Tibial artery (tissue), 4 donors: ENCODE data around the gene CHST11.

Experiments used
- DNase-seq, 2 donors: peaks; one replicate each; pipeline ENCODE4 v3.0.0-alpha.2; 2019
- H3K27ac ChIP-seq, 2 donors: fragments of 200-600 bp; sonication (generic) in 1 of 2; 1 replicate in 1 of 2; 2 replicates in 1 of 2; pipeline ENCODE4 v1.5.1; 2018 to 2019; ENCODE audit warnings: mild to moderate bottlenecking in 1 of 2
- H3K27me3 ChIP-seq, 2 donors: fragments of 200-600 bp; sonication (generic) in 1 of 2; one replicate each; pipeline versions ENCODE4 v1.5.1 to v1.6.0; 2016 to 2019
- H3K36me3 ChIP-seq, 3 donors: fragments of 200-600 bp; sonication (generic) in 2 of 3; one replicate each; pipeline ENCODE4 v1.5.1; 2016 to 2019; ENCODE audit warnings: mild to moderate bottlenecking in 2 of 3
- H3K4me1 ChIP-seq, 4 donors: fragments of 200-600 bp; sonication (generic) in 2 of 4; 1 replicate in 3 of 4; 2 replicates in 1 of 4; pipeline ENCODE4 v1.5.1; 2016 to 2019
- H3K4me3 ChIP-seq, 2 donors: fragments of 200-600 bp; sonication (generic) in 1 of 2; 1 replicate in 1 of 2; 2 replicates in 1 of 2; pipeline ENCODE4 v1.5.1; 2018 to 2019; ENCODE audit warnings: mild to moderate bottlenecking in 2 of 2
- H3K9me3 ChIP-seq, 3 donors: fragments of 200-600 bp; sonication (generic) in 1 of 3; one replicate each; pipeline ENCODE4 v1.5.1; 2016 to 2019
- intact Hi-C: fragments of 100-400 bp; cut with DNase I; formaldehyde crosslinking; loops from one replicate; pipeline ENCODE4 v1.15.0; 2023; ENCODE audit warnings: low total_unique reads
- TF ChIP-seq, protein P1 (sequence below), 2 experiments: fragments of 200-600 bp in 1 of 2; fragments of 450-650 bp in 1 of 2; IDR thresholded peaks; one replicate each; pipeline ENCODE4 v1.5.1; 2017 to 2019; ENCODE audit warnings: antibody characterized with exemption in 2 of 2, mild to moderate bottlenecking in 1 of 2, moderate library complexity in 1 of 2

Gene CHST11

DNA sequence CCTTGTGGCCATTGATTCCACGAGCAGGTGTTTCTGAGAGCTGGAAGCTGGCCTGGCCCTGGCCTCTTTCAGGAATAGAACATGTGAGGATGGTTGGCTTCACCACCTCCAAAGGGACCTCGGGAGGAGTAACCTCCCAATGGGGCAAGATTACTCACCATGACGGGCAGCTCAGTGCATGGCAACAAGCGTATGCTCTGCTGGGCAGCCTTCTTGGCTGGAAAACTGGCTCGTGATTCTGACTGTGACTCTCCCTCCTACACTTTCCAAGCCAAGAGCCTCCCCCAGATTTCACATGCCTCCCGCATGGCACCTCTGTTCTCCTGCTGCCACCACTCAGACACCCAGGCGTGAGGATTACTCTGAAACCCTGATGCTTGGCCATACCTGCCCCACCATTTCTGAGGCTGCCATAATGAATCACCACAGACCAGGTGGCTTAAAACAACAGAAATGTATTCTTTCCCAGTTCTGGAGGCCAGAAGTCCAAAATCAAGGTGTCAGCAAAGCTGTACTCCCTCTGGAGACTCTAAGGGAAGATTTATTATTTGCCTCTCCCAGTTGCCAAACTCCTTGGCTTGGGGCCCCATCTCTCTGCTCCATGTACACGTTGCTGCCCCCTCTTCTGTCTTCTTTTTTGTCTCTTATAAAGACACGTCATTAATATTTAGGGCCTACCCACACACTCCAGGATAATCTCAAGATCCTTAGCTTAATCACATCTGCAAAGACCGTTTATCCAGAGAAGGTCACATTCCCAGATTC is 215.9 kb downstream of the CHST11 start:
- TF ChIP-seq, protein P1, sequence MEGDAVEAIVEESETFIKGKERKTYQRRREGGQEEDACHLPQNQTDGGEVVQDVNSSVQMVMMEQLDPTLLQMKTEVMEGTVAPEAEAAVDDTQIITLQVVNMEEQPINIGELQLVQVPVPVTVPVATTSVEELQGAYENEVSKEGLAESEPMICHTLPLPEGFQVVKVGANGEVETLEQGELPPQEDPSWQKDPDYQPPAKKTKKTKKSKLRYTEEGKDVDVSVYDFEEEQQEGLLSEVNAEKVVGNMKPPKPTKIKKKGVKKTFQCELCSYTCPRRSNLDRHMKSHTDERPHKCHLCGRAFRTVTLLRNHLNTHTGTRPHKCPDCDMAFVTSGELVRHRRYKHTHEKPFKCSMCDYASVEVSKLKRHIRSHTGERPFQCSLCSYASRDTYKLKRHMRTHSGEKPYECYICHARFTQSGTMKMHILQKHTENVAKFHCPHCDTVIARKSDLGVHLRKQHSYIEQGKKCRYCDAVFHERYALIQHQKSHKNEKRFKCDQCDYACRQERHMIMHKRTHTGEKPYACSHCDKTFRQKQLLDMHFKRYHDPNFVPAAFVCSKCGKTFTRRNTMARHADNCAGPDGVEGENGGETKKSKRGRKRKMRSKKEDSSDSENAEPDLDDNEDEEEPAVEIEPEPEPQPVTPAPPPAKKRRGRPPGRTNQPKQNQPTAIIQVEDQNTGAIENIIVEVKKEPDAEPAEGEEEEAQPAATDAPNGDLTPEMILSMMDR (IDR thresholded peaks at IDR 0.05), result no peak
- peak overlapping the region; percentile 74 to 75 for H3K27ac ChIP-seq
- H3K27me3 ChIP-seq, result no peaks in the 10 kb centered on the region
- H3K4me1 ChIP-seq, result peaks cover 6 to 64% (median 49%) of the 10 kb centered on the region in 4 donors
- peak; percentile 74 to 95 for DNase-seq
- intact Hi-C loops, result loop anchor here (5.0 kb wide), 1 partner anchor 215 kb away; the partner anchor contains the start of gene CHST11
- no peaks in the 10 kb centered on the region for H3K9me3 ChIP-seq
- H3K36me3 ChIP-seq, result no peaks in the 10 kb centered on the region
- no peak overlapping the region for H3K4me3 ChIP-seq

DNA sequence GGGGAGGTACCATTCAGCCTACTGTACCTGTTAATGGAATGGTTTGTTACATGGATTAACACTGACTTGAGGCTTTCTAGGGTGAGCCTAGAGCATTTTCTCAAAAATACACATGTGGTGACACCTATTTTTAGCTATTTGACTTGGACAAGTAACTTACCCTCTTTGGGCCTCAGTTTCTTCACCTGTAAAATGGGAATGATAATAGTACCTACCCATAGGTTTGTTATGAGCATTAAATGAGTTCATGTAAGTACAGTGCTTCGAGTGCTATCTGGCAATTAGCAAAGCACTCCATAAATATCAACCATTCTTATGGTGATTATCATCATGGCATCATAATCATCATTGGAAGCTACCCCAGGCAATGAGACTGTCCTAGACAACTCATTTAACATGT is 216.5 kb downstream of the CHST11 start:
- TF ChIP-seq, protein P1 (IDR thresholded peaks at IDR 0.05), result no peak
- peak overlapping the region; percentile 74 to 75 for H3K27ac ChIP-seq
- no peaks in the 10 kb centered on the region for H3K36me3 ChIP-seq
- H3K4me1 ChIP-seq, result peaks cover 6 to 60% (median 48%) of the 10 kb centered on the region in 4 donors
- H3K4me3 ChIP-seq, result no peak overlapping the region
- intact Hi-C loops, result loop anchor here (5.0 kb wide), 1 partner anchor 216 kb away; the partner anchor contains the start of gene CHST11
- no peak for DNase-seq
- no peaks in the 10 kb centered on the region for H3K9me3 ChIP-seq
- no peaks in the 10 kb centered on the region for H3K27me3 ChIP-seq

DNA sequence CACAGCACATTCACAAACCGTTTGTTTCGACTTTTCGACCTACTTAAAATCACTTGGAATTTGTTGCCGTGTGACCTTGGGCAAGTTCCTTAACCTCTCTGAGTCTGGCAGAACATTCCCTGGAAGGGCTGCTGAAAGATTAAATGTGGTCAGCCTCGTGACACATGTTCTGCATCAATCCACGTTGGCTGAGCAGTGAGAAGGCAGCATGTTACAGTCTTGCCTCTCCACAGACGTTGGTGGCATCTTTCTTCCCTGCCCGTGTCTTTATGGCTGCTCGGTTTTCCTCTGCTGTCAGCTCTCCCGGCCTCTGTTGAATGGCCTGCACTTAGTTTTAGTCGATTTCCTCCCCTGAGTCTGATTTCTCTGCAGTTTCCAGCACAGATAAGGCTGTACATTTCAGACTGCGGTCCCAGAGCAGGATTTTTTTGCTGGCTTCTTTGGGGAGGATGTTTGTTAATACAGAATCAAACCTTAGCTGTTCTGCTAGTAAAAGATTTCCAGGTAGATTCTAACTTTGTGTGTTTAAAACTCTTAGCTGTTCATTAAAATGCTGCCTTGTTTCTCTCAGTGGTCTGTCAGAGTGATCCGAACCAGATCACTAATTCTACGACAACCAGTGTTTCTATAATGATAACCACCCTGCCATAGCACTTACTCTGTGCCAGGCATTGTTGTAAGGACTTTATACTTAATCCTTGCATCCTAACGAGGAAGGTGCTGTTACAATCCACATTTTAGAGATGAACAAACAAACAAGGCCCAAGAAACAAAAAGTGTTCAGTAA is 217.1 kb downstream of the CHST11 start:
- TF ChIP-seq, protein P1 (IDR thresholded peaks at IDR 0.05), result no peak
- intact Hi-C loops, result loop anchor here (5.0 kb wide), 1 partner anchor 217 kb away; the partner anchor contains the start of gene CHST11
- Histone ChIP-seq H3K9me3 (no peaks in the 10 kb centered on the region), H3K27me3 (no peaks in the 10 kb centered on the region), H3K27ac (peak overlapping the region; percentile 74 to 75), H3K36me3 (no peaks in the 10 kb centered on the region), H3K4me3 (no peak overlapping the region), H3K4me1 (peaks cover 6 to 54% (median 42%) of the 10 kb centered on the region in 4 donors)
- DNase-seq, result peak in 1 of 2 donors; percentile 49

DNA sequence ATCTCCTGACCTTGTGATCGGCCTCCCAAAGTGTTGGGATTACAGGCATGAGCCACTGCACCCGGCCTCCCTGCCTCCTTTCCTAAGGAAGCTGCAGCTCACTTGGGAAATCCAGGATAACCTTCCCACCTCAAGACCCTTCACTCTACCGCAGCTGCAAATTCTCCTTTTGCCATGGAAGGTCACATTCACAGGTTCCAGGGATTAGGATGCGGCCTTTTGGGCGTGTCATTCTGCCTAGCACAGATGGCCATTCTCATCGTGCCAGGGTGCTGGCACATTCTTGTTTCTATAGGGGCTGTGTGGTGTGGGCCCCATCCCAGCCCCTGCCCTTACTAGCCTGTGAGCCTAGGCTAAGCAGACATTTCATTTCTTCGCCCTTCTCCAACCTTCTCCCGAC is 219.9 kb downstream of the CHST11 start:
- no peak for DNase-seq
- Histone ChIP-seq H3K4me1 (peaks cover 6 to 27% (median 18%) of the 10 kb centered on the region in 4 donors), H3K4me3 (no peak overlapping the region), H3K9me3 (no peaks in the 10 kb centered on the region), H3K36me3 (no peaks in the 10 kb centered on the region), H3K27me3 (no peaks in the 10 kb centered on the region), H3K27ac (no peak overlapping the region)
- intact Hi-C loops, result no loop called here
- TF ChIP-seq, protein P1 (IDR thresholded peaks at IDR 0.05), result no peak

DNA sequence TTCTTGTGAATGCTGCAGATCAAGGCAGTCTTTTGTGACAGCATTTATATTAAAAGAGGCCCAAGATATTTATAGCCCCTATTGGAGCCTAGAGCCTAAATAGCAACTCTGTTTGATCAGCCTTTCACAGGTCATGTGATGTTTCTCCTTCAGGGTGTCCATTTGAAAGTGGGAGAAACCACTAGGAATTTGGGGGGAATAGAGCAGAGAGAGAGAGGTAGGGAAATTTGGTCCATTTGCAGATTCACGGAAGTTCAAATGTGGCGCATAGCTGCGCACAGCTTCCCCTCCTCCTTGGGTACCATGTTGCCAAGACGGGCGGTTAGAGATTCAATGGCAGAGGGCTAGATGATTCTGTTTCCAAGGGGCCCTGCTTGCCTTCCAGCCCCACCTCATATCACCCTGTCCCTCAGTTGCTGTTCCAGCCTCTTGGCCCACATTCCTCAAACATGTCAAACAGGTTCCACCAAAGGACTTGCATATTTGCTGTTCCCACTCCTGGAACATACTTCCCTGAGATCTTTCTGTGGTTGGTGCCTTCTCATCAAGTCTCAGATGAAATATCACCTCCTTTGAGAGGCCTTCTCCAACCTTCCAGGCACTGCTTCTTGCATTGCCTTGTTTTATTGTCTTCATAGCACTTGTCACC is 220.8 kb downstream of the CHST11 start:
- H3K36me3 ChIP-seq, result no peaks in the 10 kb centered on the region
- TF ChIP-seq, protein P1 (IDR thresholded peaks at IDR 0.05), result no peak
- no peak overlapping the region for H3K27ac ChIP-seq
- H3K9me3 ChIP-seq, result no peaks in the 10 kb centered on the region
- no peak for DNase-seq
- peaks cover 0 to 18% (median 11%) of the 10 kb centered on the region in 4 donors for H3K4me1 ChIP-seq
- no peak overlapping the region for H3K4me3 ChIP-seq
- H3K27me3 ChIP-seq, result no peaks in the 10 kb centered on the region
- intact Hi-C loops, result no loop called here
